ENCODE results near the gene ORC6. TPM values are rescaled to one million over a fixed set of nuclear protein-coding genes. Genes with fewer than 3 reads are reported as not detected.

The ORC6 gene
- total and polyA plus RNA-seq, 9 donors = 0.50 to 2.2 (median 1.6) TPM

- WGBS, 3 donors = 85 to 86% (median 85%) methylated on average over 14 of the region's 14 CpGs
Measured at GRCh38 chr16:46728806-46729205, 39.3 kb downstream of the ORC6 start.

GRCh38 chr16:46729326-46729995 lies 40.0 kb downstream of the ORC6 start:
- Histone ChIP-seq H3K4me3 (no peak overlapping the region), H3K36me3 (no peaks in the 10 kb centered on the region), H3K27me3 (no peaks in the 10 kb centered on the region), H3K4me1 (ENCODE audit: insufficient read depth) (no peaks in the 10 kb centered on the region), H3K9me3 (no peaks in the 10 kb centered on the region), H3K27ac (no peak overlapping the region)
- intact Hi-C loops (cut with DNase I) = no loop called here
- DNase-seq = no peak
- WGBS, 3 donors = 86 to 92% (median 91%) methylated on average over 7 of the region's 7 CpGs
- TF ChIP-seq EP300 (IDR thresholded peaks at IDR 0.05) (no peak), CTCF (IDR thresholded peaks at IDR 0.05) (no peak), POLR2A (IDR thresholded peaks at IDR 0.05) (no peak)

More at GRCh38 chr16:46728806-46729205, 39.3 kb downstream of the ORC6 start:
- H3K27me3 ChIP-seq = no peaks in the 10 kb centered on the region
- no peaks in the 10 kb centered on the region for H3K4me1 ChIP-seq (ENCODE audit: insufficient read depth)
- H3K4me3 ChIP-seq = no peak overlapping the region
- TF ChIP-seq POLR2A (IDR thresholded peaks at IDR 0.05) (no peak), EP300 (IDR thresholded peaks at IDR 0.05) (no peak), CTCF (IDR thresholded peaks at IDR 0.05) (no peak)
- no peaks in the 10 kb centered on the region for H3K9me3 ChIP-seq
- intact Hi-C loops (cut with DNase I) = no loop called here
- no peaks in the 10 kb centered on the region for H3K36me3 ChIP-seq
- no peak for DNase-seq
- no peak overlapping the region for H3K27ac ChIP-seq

GRCh38 chr16:46730126-46730525 lies 40.7 kb downstream of the ORC6 start:
- intact Hi-C loops (cut with DNase I) = no loop called here
- no peak for DNase-seq
- Histone ChIP-seq H3K4me3 (no peak overlapping the region), H3K4me1 (ENCODE audit: insufficient read depth) (no peaks in the 10 kb centered on the region), H3K9me3 (no peaks in the 10 kb centered on the region), H3K27ac (no peak overlapping the region), H3K27me3 (no peaks in the 10 kb centered on the region), H3K36me3 (no peaks in the 10 kb centered on the region)
- WGBS, 3 donors = 91 to 95% (median 92%) methylated on average over 8 of the region's 8 CpGs
- no peak for TF ChIP-seq EP300 (IDR thresholded peaks at IDR 0.05)
- no peak for TF ChIP-seq POLR2A (IDR thresholded peaks at IDR 0.05)
- TF ChIP-seq CTCF (IDR thresholded peaks at IDR 0.05) = no peak

GRCh38 chr16:46730801-46731690 lies 41.6 kb downstream of the ORC6 start:
- 70 to 79% (median 76%) methylated on average over 17 of the region's 17 CpGs for WGBS, 3 donors
- intact Hi-C loops (cut with DNase I) = no loop called here

More at GRCh38 chr16:46730801-46731690, 41.6 kb downstream of the ORC6 start:
- H3K9me3 ChIP-seq = no peaks in the 10 kb centered on the region
- no peak for DNase-seq
- H3K4me1 ChIP-seq (ENCODE audit: insufficient read depth) = no peaks in the 10 kb centered on the region
- TF ChIP-seq CTCF (IDR thresholded peaks at IDR 0.05) = no peak
- no peak for TF ChIP-seq EP300 (IDR thresholded peaks at IDR 0.05)
- no peak for TF ChIP-seq POLR2A (IDR thresholded peaks at IDR 0.05)
- H3K36me3 ChIP-seq = no peaks in the 10 kb centered on the region
- no peaks in the 10 kb centered on the region for H3K27me3 ChIP-seq
- H3K27ac ChIP-seq = no peak overlapping the region
- H3K4me3 ChIP-seq = no peak overlapping the region

Measured in ovary (tissue), 9 donors.